ENCODE data around the gene CD164L2.

GRCh38 chr1:27399251-27400025, 16.3 kb upstream of the CD164L2 start:
- TF ChIP-seq CTCF (IDR thresholded peaks at IDR 0.05) (no peak), POLR2A (IDR thresholded peaks at IDR 0.05) (no peak)

All from thyroid gland (tissue), 4 donors.